Right ventricle myocardium superior (tissue), 1 donor: Measurements from ENCODE around the gene RASL10A. TPM values are rescaled to one million over a fixed set of nuclear protein-coding genes. Genes with fewer than 3 reads are reported as not detected.
A peak's percentile ranks its signal among the peaks of the same experiment; 100 is the strongest.

Source experiments
- ATAC-seq: fragments of 200-7000 bp; cut with Tn5 transposase; one replicate; pipeline ENCODE4 v1.9.1; 2020; ENCODE audit warnings: mild to moderate bottlenecking; ENCODE audit not compliant: poor library complexity
- DNase-seq: peaks from one replicate; pipeline ENCODE4 v3.0.0-alpha.2; 2020
- intact Hi-C: fragments of 100-400 bp; cut with DNase I; formaldehyde crosslinking; loops from one replicate; pipeline ENCODE4 v1.11.2; 2022
- total RNA-seq: library from RNA; stranded (reverse); fragmentation: NEBNext Ultra II Directional; extraction: Animal tissue kit (Norgen Biotek cat#: 25700); gene quantifications from one replicate; pipeline ENCODE4 v1.2.1, GENCODE V29; 2021
- donor health status: DM: no; HTN: yes; CAD: no; lungs with severe emphysema.

RASL10A gene
- total RNA-seq, 1 donor from 2014 or later, result 1.3 TPM

GRCh38 chr22:29310065-29310862 is 5.2 kb downstream of the RASL10A start:
- no peak for ATAC-seq
- intact Hi-C loops, result no loop called here
- peak; percentile 60 for DNase-seq

GRCh38 chr22:29309332-29310064 is 6.0 kb downstream of the RASL10A start:
- intact Hi-C loops, result loop anchor here (5.0 kb wide), 1 partner anchor 48 kb away; no protein-coding TSS in a partner anchor
- DNase-seq (peak; percentile 85), ATAC-seq (peak; percentile 30)

- ATAC-seq (no peak), DNase-seq (no peak)
- intact Hi-C loops, result loop anchor here (5.0 kb wide), 1 partner anchor 48 kb away; no protein-coding TSS in a partner anchor
Measured at GRCh38 chr22:29308791-29309262, 6.7 kb downstream of the RASL10A start.

- no peak for ATAC-seq
- intact Hi-C loops, result loop anchor here (5.0 kb wide), 1 partner anchor 49 kb away; no protein-coding TSS in a partner anchor
- DNase-seq, result no peak
Measured at GRCh38 chr22:29308148-29308790, 7.2 kb downstream of the RASL10A start.

GRCh38 chr22:29307596-29308147 is 7.8 kb downstream of the RASL10A start:
- DNase-seq (no peak), ATAC-seq (no peak)
- intact Hi-C loops, result loop anchor here (2.0 to 5.0 kb wide), 2 partner anchors 39 to 50 kb away; partner anchors contain the start of gene EWSR1

GRCh38 chr22:29306835-29307595 is 8.5 kb downstream of the RASL10A start:
- intact Hi-C loops, result loop anchor here (2.0 to 5.0 kb wide), 2 partner anchors 38 to 50 kb away; partner anchors contain the start of gene EWSR1
- peak; percentile 77 for ATAC-seq
- DNase-seq, result peak; percentile 91

- DNase-seq (peak; percentile 93), ATAC-seq (peak; percentile 74)
- intact Hi-C loops, result loop anchor here (2.0 to 5.0 kb wide), 2 partner anchors 38 to 51 kb away; partner anchors contain the start of gene EWSR1
Measured at GRCh38 chr22:29306175-29306834, 9.2 kb downstream of the RASL10A start, which contains the start of gene GAS2L1. Gene GAS2L1, plus strand, starts transcription at chr22:29306650. Its CDS starts 1,456 bp downstream, at chr22:29308106.

- intact Hi-C loops, result loop anchor here (2.0 to 5.0 kb wide), 2 partner anchors 37 to 51 kb away; partner anchors contain the start of gene EWSR1
- DNase-seq (no peak), ATAC-seq (no peak)
Measured at GRCh38 chr22:29305836-29306174, 9.7 kb downstream of the RASL10A start.

GRCh38 chr22:29302681-29303465 is 12.6 kb downstream of the RASL10A start:
- intact Hi-C loops, result no loop called here
- ATAC-seq, result no peak

GRCh38 chr22:29302402-29302680 is 13.2 kb downstream of the RASL10A start:
- ATAC-seq (no peak), DNase-seq (no peak)
- intact Hi-C loops, result no loop called here

More at GRCh38 chr22:29302681-29303465, 12.6 kb downstream of the RASL10A start:
- no peak for DNase-seq

- no peak for ATAC-seq
- intact Hi-C loops, result no loop called here
- no peak for DNase-seq
Measured at GRCh38 chr22:29301716-29302401, 13.6 kb downstream of the RASL10A start.

- DNase-seq (no peak), ATAC-seq (no peak)
- intact Hi-C loops, result no loop called here
Measured at GRCh38 chr22:29300807-29301601, 14.5 kb downstream of the RASL10A start.

- DNase-seq, result no peak
- ATAC-seq, result no peak
- intact Hi-C loops, result no loop called here
Measured at GRCh38 chr22:29300467-29300806, 15.1 kb downstream of the RASL10A start.

GRCh38 chr22:29299136-29299900 is 16.2 kb downstream of the RASL10A start:
- intact Hi-C loops, result no loop called here
- DNase-seq (no peak), ATAC-seq (no peak)

GRCh38 chr22:29298641-29299040 is 16.9 kb downstream of the RASL10A start:
- intact Hi-C loops, result no loop called here
- ATAC-seq (no peak), DNase-seq (no peak)
